DND-41 (cell line): ENCODE measurements around the gene POMT2.

Source experiments
- ATAC-seq: fragments of 200-7000 bp; cut with Tn5 transposase; 3 replicates; pipeline ENCODE4 v1.9.1; 2021; ENCODE audit warnings: low read depth; ENCODE audit not compliant: insufficient read depth
- DNase-seq: peaks from one replicate; pipeline ENCODE4 v3.0.0-alpha.2; 2020
- H2AFZ ChIP-seq: 2 replicates; pipeline ENCODE4 v1.6.0; 2012; ENCODE audit warnings: low read depth, low read length
- H3K27ac ChIP-seq: 2 replicates; pipeline ENCODE4 v1.5.1; 2012; ENCODE audit warnings: low read length, inconsistent platforms
- H3K27me3 ChIP-seq: fragments of 200-600 bp; sonication (generic); 2 replicates; pipeline ENCODE4 v1.6.0; 2012; ENCODE audit warnings: low read length, mild to moderate bottlenecking, inconsistent platforms; ENCODE audit not compliant: insufficient read depth, poor library complexity
- H3K36me3 ChIP-seq: 2 replicates; pipeline ENCODE4 v1.5.1; 2012; ENCODE audit warnings: low read length, inconsistent platforms; ENCODE audit not compliant: insufficient read depth
- H3K4me1 ChIP-seq: 2 replicates; pipeline ENCODE4 v1.5.1; 2012; ENCODE audit warnings: mild to moderate bottlenecking, low read length; ENCODE audit not compliant: insufficient read depth
- H3K4me2 ChIP-seq: 2 replicates; pipeline ENCODE4 v1.6.0; 2012; ENCODE audit warnings: mild to moderate bottlenecking, moderate library complexity, low read length, inconsistent platforms; ENCODE audit not compliant: insufficient read depth
- H3K4me3 ChIP-seq, 2 experiments: fragments of 200-600 bp in 1 of 2; shearing (Covaris generic) in 1 of 2; 2 replicates each; pipeline ENCODE4 v1.5.1; 2012 to 2016; ENCODE audit warnings: inconsistent platforms in 2 of 2, low read length in 2 of 2, mild to moderate bottlenecking in 2 of 2, low read depth in 1 of 2, moderate library complexity in 1 of 2
- H3K79me2 ChIP-seq: 2 replicates; pipeline ENCODE4 v1.6.0; 2012; ENCODE audit warnings: low read length, inconsistent platforms; ENCODE audit not compliant: insufficient read depth
- H3K9ac ChIP-seq: 2 replicates; pipeline ENCODE4 v1.6.0; 2012; ENCODE audit warnings: low read depth, mild to moderate bottlenecking, inconsistent platforms, low read length, moderate library complexity
- H3K9me3 ChIP-seq: 2 replicates; pipeline ENCODE4 v1.5.1; 2012; ENCODE audit warnings: low read length, moderate library complexity, mild to moderate bottlenecking, inconsistent platforms; ENCODE audit not compliant: insufficient read depth, severe bottlenecking
- H4K20me1 ChIP-seq: 2 replicates; pipeline ENCODE4 v1.6.0; 2012; ENCODE audit warnings: low read length; ENCODE audit not compliant: insufficient read depth
- CTCF ChIP-seq: IDR thresholded peaks from 2 replicates; pipeline ENCODE4 v1.5.1; 2012; ENCODE audit warnings: borderline replicate concordance, low read length, moderate library complexity, mild to moderate bottlenecking; ENCODE audit not compliant: poor library complexity, severe bottlenecking; ENCODE audit errors: extremely low read depth
- EZH2 ChIP-seq: IDR thresholded peaks from 3 replicates; pipeline ENCODE4 v1.6.1; 2012; ENCODE audit warnings: borderline replicate concordance, low read depth, mild to moderate bottlenecking, moderate library complexity, low read length, inconsistent platforms; ENCODE audit not compliant: severe bottlenecking

The POMT2 gene

GRCh38 chr14:77353469-77354141, 32.9 kb upstream of the POMT2 start:
- Histone ChIP-seq H3K27me3 (no peaks in the 10 kb centered on the region), H3K79me2 (peaks cover 16% of the 10 kb centered on the region), H3K9ac (no peak overlapping the region), H3K4me3 (no peak overlapping the region), H3K27ac (no peak overlapping the region), H3K4me2 (no peak overlapping the region), H3K9me3 (no peaks in the 10 kb centered on the region), H4K20me1 (no peaks in the 10 kb centered on the region), H2AFZ (no peak overlapping the region), H3K4me1 (no peaks in the 10 kb centered on the region), H3K36me3 (peaks cover 17% of the 10 kb centered on the region)
- TF ChIP-seq EZH2 (no peak), CTCF (no peak)
- ATAC-seq, result no peak
- DNase-seq, result no peak

- no peak overlapping the region for H3K4me2 ChIP-seq
- H3K27ac ChIP-seq, result no peak overlapping the region
- DNase-seq (no peak), ATAC-seq (no peak)
- no peak overlapping the region for H3K9ac ChIP-seq
- no peaks in the 10 kb centered on the region for H3K27me3 ChIP-seq
- no peak overlapping the region for H3K4me3 ChIP-seq
- no peaks in the 10 kb centered on the region for H3K4me1 ChIP-seq
- H4K20me1 ChIP-seq, result no peaks in the 10 kb centered on the region
- peaks cover 36% of the 10 kb centered on the region for H3K36me3 ChIP-seq
- H2AFZ ChIP-seq, result no peak overlapping the region
- TF ChIP-seq CTCF, result no peak
- TF ChIP-seq EZH2, result no peak
- peaks cover 3% of the 10 kb centered on the region; the same call in 1 of the 2 replicates for H3K79me2 ChIP-seq
- no peaks in the 10 kb centered on the region for H3K9me3 ChIP-seq
Observed at GRCh38 chr14:77347751-77348150, 27.1 kb upstream of the POMT2 start.

- no peak overlapping the region for H3K9ac ChIP-seq
- no peak overlapping the region for H3K4me2 ChIP-seq
- H4K20me1 ChIP-seq, result no peaks in the 10 kb centered on the region
- no peak for TF ChIP-seq EZH2
- no peak for TF ChIP-seq CTCF
- no peak overlapping the region for H3K27ac ChIP-seq
- no peaks in the 10 kb centered on the region for H3K79me2 ChIP-seq
- H3K36me3 ChIP-seq, result peaks cover 48% of the 10 kb centered on the region
- H3K4me3 ChIP-seq, result no peak overlapping the region
- no peaks in the 10 kb centered on the region for H3K9me3 ChIP-seq
- no peak for ATAC-seq
- H3K4me1 ChIP-seq, result no peaks in the 10 kb centered on the region
- no peak for DNase-seq
- no peak overlapping the region for H2AFZ ChIP-seq
- H3K27me3 ChIP-seq, result no peaks in the 10 kb centered on the region
Observed at GRCh38 chr14:77346495-77346894, 25.8 kb upstream of the POMT2 start.
